GM19238 (cell line): ENCODE measurements around the gene LGI1.
A peak's percentile ranks its signal among the peaks of the same experiment; 100 is the strongest.

ENCODE experiments used
- DNase-seq: peaks from one replicate; pipeline ENCODE4 v3.0.0; 2011; ENCODE audit warnings: low spot score; ENCODE audit not compliant: insufficient read length

The LGI1 gene

GRCh38 chr10:93757801-93758507 lies at the start of gene LGI1:
Gene LGI1, plus strand, starts transcription at chr10:93757936. Its CDS starts 209 bp downstream, at chr10:93758145.
- DNase-seq: no peak

GRCh38 chr10:93710333-93710909 lies 47.3 kb upstream of the LGI1 start:
- DNase-seq: no peak

DNA sequence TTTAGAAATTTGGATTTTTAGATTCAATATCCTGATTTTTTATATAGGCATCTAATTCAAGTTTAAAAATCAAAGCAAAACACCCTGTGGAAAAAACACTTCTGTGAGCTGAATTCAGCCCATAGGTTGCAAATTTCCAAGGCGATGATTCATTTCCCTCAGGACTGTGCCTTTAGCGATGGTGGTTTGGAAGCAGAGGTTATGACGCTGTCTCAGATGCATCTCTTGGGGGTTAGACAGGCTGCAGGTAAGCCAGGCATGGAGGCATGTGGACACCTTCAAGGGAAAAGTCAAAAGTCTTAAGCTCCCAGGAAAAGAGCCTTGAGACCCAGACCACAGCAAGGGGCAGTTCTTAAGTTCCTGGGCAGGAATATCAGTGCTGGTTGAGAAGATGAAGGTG lies 45.8 kb upstream of the LGI1 start:
- DNase-seq: no peak

DNA sequence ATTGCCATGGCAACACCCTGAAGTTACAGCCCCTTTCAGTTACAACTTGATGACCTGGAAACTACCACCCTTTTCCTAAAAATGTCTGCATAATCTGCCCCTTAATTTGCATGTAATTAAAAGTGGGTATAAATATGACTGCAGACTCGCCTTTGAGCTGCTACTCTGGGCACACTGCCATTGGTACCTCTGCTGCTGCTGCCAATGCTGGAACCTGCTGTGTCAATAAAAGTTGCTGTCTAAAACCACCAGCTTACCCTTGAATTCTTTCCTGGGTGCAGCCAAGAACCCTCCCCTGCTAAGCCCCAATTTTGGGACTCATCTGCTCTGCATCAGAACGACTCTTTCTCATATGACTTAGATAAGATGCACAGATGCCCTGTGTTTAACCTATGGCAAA lies 45.1 kb upstream of the LGI1 start:
- no peak for DNase-seq

- no peak for DNase-seq
Measured at GRCh38 chr10:93715345-93715744, 42.4 kb upstream of the LGI1 start.

GRCh38 chr10:93716766-93717165 lies 41.0 kb upstream of the LGI1 start:
- no peak for DNase-seq

DNA sequence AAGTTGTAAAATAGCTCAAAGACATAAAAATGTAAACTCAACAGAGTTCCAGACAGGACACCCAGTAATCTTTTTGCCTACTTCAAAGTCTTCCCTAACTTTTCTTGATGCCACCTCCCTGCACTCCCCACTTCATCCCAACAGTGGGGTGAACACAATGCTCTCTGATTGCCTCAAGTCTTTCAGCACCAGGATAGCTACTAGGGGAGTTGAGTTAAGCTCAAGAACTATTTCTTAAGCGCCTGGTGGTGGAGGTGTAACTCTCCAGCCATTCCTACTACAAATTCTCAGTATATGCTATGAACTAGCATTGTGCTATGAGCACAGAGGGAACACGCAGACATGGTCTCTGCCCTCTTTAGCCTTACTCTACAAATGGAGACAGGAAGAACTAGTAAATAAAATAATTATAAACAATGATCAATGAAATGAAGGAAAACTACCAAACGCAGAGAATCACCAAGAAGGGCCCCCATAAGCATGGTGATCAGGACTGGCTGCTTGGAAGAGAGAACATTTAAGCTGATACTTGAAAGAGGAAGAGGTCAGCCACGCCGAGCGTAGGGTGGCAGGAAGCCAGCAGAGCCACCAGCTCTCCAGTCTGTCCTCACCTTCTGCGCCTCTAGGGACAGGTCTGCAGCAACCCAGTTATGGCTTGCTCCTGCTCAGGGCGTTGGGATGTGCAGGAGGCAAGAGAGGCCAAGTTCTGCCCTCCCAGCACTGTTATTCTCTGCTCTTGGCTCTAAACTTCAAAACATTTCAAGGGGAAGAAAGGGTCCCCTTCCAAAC lies 38.6 kb upstream of the LGI1 start:
- no peak for DNase-seq

GRCh38 chr10:93719901-93720300 lies 37.8 kb upstream of the LGI1 start:
- no peak for DNase-seq

- DNase-seq: no peak
Measured at GRCh38 chr10:93722550-93722949, 35.2 kb upstream of the LGI1 start.

- DNase-seq: no peak
Measured at GRCh38 chr10:93723153-93723552, 34.6 kb upstream of the LGI1 start.

- DNase-seq: no peak
Measured at GRCh38 chr10:93726024-93726423, 31.7 kb upstream of the LGI1 start.

GRCh38 chr10:93741367-93741766 lies 16.4 kb upstream of the LGI1 start:
- no peak for DNase-seq

DNA sequence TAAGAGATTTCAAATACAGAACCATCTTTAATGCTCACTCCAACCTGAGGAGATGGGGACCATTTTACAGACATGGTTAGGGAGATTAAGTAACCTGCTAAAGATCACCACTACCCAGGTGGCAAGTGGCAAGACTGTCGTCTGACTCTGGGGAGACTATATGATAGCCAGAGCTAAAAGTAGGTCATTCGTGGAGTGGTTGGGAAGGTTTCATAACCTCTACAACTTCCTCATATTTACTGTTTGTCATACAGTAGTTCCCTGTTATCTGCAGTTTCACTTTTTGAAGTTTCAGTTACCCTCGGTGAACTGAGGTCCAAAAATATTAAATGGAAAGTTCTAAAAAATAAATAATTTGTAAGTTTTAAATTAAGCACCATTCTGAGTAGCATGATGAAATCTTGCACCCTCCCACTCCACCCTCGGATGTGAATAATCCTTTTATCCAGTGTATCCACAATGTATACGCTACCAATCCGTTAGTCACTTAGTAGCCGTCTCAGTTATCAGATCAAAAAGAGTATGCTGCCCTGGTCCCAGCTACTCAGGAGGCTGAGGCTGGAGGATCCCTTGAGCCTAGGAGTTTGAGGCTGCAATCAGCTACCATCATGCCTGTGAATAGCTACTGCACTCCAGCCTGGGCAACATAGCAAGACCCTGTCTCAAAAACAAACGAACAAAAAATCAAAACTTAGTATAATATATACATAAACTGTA lies 14.9 kb upstream of the LGI1 start:
- no peak for DNase-seq

- DNase-seq: no peak
Measured at GRCh38 chr10:93745408-93746065, 12.2 kb upstream of the LGI1 start.

DNA sequence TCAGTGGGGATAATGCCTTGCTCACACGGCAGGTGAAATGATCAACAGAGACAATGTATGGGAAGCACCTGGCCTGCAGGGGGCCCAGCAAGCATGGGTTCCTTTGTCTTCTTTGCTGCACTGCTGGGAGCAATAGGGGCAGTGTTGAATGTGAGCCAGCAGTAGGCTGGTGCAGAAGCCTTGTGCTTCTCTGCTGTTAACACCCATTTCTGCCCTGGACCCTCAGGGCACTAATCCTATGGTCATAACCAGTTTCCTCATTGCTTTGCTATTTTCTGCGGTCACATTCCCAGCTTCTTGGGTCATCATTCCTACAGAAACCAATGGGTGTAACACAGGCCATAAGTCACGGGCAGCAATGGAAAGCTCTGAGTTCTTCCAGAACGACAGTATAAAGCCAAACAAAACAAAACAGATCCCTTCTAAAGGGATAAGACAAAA lies 10.9 kb upstream of the LGI1 start:
- no peak for DNase-seq

- DNase-seq: no peak
Measured at GRCh38 chr10:93749218-93749799, 8.4 kb upstream of the LGI1 start.

- DNase-seq: no peak
Measured at GRCh38 chr10:93751124-93751523, 6.6 kb upstream of the LGI1 start.

DNA sequence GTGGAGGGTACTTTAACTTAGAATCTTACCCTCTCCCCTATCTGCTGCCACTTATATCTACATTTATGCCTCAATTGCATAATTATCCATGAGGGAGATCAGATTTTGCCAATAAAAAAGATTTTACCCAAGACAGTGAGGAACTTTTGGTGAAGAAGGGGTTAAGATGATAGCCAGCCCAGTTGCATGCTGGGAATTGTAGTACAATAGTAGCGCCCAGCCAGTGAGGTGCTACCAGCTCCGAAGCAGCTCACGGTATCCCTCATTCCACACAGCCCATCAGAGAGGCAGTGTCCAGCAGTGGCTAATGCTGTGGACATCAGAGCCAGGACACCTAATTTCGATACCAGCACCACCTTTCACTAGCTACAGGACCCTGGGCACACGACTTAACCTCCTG lies 5.9 kb upstream of the LGI1 start:
- DNase-seq: peak; percentile 9

GRCh38 chr10:93752761-93753160 lies 5.0 kb upstream of the LGI1 start:
- DNase-seq: no peak

DNA sequence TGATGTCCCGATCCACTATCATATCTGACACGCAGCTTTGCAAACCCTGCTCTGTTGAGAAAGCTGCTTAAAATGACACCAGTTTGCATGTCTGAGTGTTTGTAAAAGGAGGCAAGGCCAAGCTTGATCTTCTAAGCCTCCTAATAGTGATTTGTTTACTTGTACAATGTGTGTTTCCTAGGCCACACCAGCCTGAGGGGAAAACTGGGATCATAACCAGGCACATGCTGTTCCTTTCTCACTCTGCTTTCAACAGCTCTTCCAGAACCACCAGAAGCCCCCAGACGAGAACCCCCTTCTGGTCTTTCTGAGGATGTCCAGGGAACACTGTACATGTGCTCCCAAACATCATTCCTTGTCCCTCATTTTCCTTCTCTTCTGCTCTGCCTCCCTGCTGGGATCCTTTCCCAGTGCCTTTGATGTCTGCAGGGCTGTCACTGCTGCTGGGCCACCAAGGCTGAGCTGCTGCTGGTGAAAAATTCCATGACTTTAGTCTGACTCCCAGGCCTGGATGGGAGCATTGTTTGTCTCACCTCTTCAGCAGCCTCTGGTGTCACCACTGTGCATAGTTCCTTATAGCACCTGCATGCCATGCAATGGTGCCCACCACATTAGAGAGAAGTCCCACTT lies 4.0 kb upstream of the LGI1 start:
- DNase-seq: no peak
